ENCODE measurements around the gene DICER1. TPM values are rescaled to one million over a fixed set of nuclear protein-coding genes. Genes with fewer than 3 reads are reported as not detected.

DICER1 gene
- total and polyA plus RNA-seq, 2 donors (not counting 3 experiments of a cell fraction or from before 2014, with no cell fraction given): 8.3 to 43.6 TPM

- ChIA-PET POLR2A (no interaction called here), CTCF (interaction anchor here (1.2 kb wide), 1 partner anchor 21 kb away, joined by 3 read pairs; no protein-coding TSS in a partner anchor)
- DNase-seq (ENCODE audit: low read depth, low spot score) (no peak), FAIRE-seq (no peak)
- Histone ChIP-seq H4K20me1 (replicated peaks; ENCODE audit: control insufficient read depth, extremely low read depth, insufficient read depth, low read length) (no peaks in the 10 kb centered on the region), H3K4me3 (replicated peaks in 1 of 3; ENCODE audit: insufficient read depth in 1 of 3, low read depth in 1 of 3, low read length in 3 of 3) (no peak overlapping the region), H3K79me2 (ENCODE audit: control insufficient read depth, insufficient read depth, low read length) (no peaks in the 10 kb centered on the region), H3K9ac (replicated peaks; ENCODE audit: extremely low read depth, insufficient read depth, low read length) (no peak overlapping the region), H3K36me3 (ENCODE audit: control insufficient read depth in 2 of 2, extremely low read depth in 1 of 2, insufficient read depth in 2 of 2, low read length in 2 of 2) (no peaks in the 10 kb centered on the region), H3K27me3 (ENCODE audit: control insufficient read depth in 2 of 2, insufficient read depth in 2 of 2, low read length in 2 of 2) (no peaks in the 10 kb centered on the region), H3K4me2 (ENCODE audit: insufficient read depth, low read length) (no peak overlapping the region), H3K9me3 (replicated peaks; ENCODE audit: control insufficient read depth, insufficient read depth, low read length) (no peaks in the 10 kb centered on the region), H2AFZ (ENCODE audit: low read depth, low read length) (no peak overlapping the region), H3K4me1 (ENCODE audit: control insufficient read depth, extremely low read depth, insufficient read depth, low read length) (peaks cover 6% of the 10 kb centered on the region), H3K9me1 (replicated peaks; ENCODE audit: control insufficient read depth, extremely low read depth, insufficient read depth, low read length) (no peaks in the 10 kb centered on the region), H3K27ac (ENCODE audit: insufficient read depth, low read depth, low read length) (no peak overlapping the region)
- no TSS peak for BruUV-seq (replicated peaks)
- dilution Hi-C loops (cut with MboI; ENCODE audit: extremely low pct_ligation_motif_present, low sequenced_read_pairs): no loop called here
- TF ChIP-seq POLR2AphosphoS5 (IDR thresholded peaks at IDR 0.05; ENCODE audit: insufficient read depth, low read depth, low read length) (no peak), GATA2 (IDR thresholded peaks at IDR 0.05; ENCODE audit: insufficient read depth, insufficient read length, low read depth, low read length) (no peak), FOS (IDR thresholded peaks at IDR 0.05; ENCODE audit: borderline replicate concordance, insufficient read depth, low read length) (no peak), JUN (IDR thresholded peaks at IDR 0.05; ENCODE audit: borderline replicate concordance, insufficient read depth, insufficient read length, low read depth) (no peak), MAX (IDR thresholded peaks at IDR 0.05; ENCODE audit: insufficient read depth, insufficient read length) (no peak), POLR2A (IDR thresholded peaks at IDR 0.05; ENCODE audit: low read depth, low read length) (no peak), MYC (IDR thresholded peaks at IDR 0.05; ENCODE audit: low read depth, low read length) (no peak), EZH2 (IDR thresholded peaks at IDR 0.05; ENCODE audit: borderline replicate concordance, low read depth, low read length, severe bottlenecking) (no peak)
- intact Hi-C loops (cut with micrococcal nuclease): no loop called here
Measured at GRCh38 chr14:95162641-95163040, 5.3 kb upstream of the DICER1 start.

- FAIRE-seq: no peak
- CTCF ChIA-PET: interaction anchor here (1.5 to 1.6 kb wide), 2 partner anchors 18 to 163 kb away, joined by 4 to 6 read pairs; partner anchors contain the start of gene CLMN
- H3K4me1 ChIP-seq (ENCODE audit: control insufficient read depth, extremely low read depth, insufficient read depth, low read length): peaks cover 18% of the 10 kb centered on the region
- peak overlapping the region; percentile 98 for H3K4me2 ChIP-seq (ENCODE audit: insufficient read depth, low read length)
- H3K27ac ChIP-seq (ENCODE audit: insufficient read depth, low read depth, low read length): peak overlapping the region; percentile 65
- POLR2A ChIA-PET: no interaction called here
- H3K79me2 ChIP-seq (ENCODE audit: control insufficient read depth, insufficient read depth, low read length): peaks cover 49% of the 10 kb centered on the region
- peak overlapping the region; percentile 60 to 92 (median 90) for H3K4me3 ChIP-seq (replicated peaks in 1 of 3; ENCODE audit: insufficient read depth in 1 of 3, low read depth in 1 of 3, low read length in 3 of 3)
- no TSS peak for BruUV-seq (replicated peaks)
- no peaks in the 10 kb centered on the region for H3K9me1 ChIP-seq (replicated peaks; ENCODE audit: control insufficient read depth, extremely low read depth, insufficient read depth, low read length)
- no peaks in the 10 kb centered on the region for H3K36me3 ChIP-seq (ENCODE audit: control insufficient read depth in 2 of 2, extremely low read depth in 1 of 2, insufficient read depth in 2 of 2, low read length in 2 of 2)
- no peaks in the 10 kb centered on the region for H3K27me3 ChIP-seq (ENCODE audit: control insufficient read depth in 2 of 2, insufficient read depth in 2 of 2, low read length in 2 of 2)
- dilution Hi-C loops (cut with MboI; ENCODE audit: extremely low pct_ligation_motif_present, low sequenced_read_pairs) (no loop called here), intact Hi-C loops (cut with micrococcal nuclease) (loop anchor here (1.0 to 10.0 kb wide), 7 partner anchors 26 to 358 kb away; partner anchors contain the start of gene SYNE3)
- H3K9ac ChIP-seq (replicated peaks; ENCODE audit: extremely low read depth, insufficient read depth, low read length): peak overlapping the region; percentile 68
- no peak for TF ChIP-seq MAX (IDR thresholded peaks at IDR 0.05; ENCODE audit: insufficient read depth, insufficient read length)
- no peak for TF ChIP-seq JUN (IDR thresholded peaks at IDR 0.05; ENCODE audit: borderline replicate concordance, insufficient read depth, insufficient read length, low read depth)
- TF ChIP-seq FOS (IDR thresholded peaks at IDR 0.05; ENCODE audit: borderline replicate concordance, insufficient read depth, low read length): no peak
- TF ChIP-seq GATA2 (IDR thresholded peaks at IDR 0.05; ENCODE audit: insufficient read depth, insufficient read length, low read depth, low read length): no peak
- no peak for TF ChIP-seq MYC (IDR thresholded peaks at IDR 0.05; ENCODE audit: low read depth, low read length)
- no peak for TF ChIP-seq EZH2 (IDR thresholded peaks at IDR 0.05; ENCODE audit: borderline replicate concordance, low read depth, low read length, severe bottlenecking)
- H2AFZ ChIP-seq (ENCODE audit: low read depth, low read length): peak overlapping the region; percentile 74
- H3K9me3 ChIP-seq (replicated peaks; ENCODE audit: control insufficient read depth, insufficient read depth, low read length): no peaks in the 10 kb centered on the region
- DNase-seq (ENCODE audit: low read depth, low spot score): no peak
- peaks cover 15% of the 10 kb centered on the region for H4K20me1 ChIP-seq (replicated peaks; ENCODE audit: control insufficient read depth, extremely low read depth, insufficient read depth, low read length)
Measured at GRCh38 chr14:95157048-95157326, 342 bp downstream of the DICER1 start.
